Posterior cingulate gyrus (tissue), 11 donors: ENCODE measurements around the gene KCNK1.
"Not testable (repeated sequence)": the region's sequence is repeated elsewhere in the genome, so short reads cannot be mapped to it uniquely, and the experiment has no call there.

ENCODE experiments used
- DNase-seq, 10 donors: peaks; one replicate each; pipeline versions ENCODE4 v3.0.0 to v3.0.0-alpha.2; 2020 to 2021; ENCODE audit warnings: mixed read lengths in 3 of 10
- intact Hi-C: fragments of 100-400 bp; cut with DNase I; formaldehyde crosslinking; loops from one replicate; pipeline ENCODE4 v1.15.1; 2023

The KCNK1 gene

DNA sequence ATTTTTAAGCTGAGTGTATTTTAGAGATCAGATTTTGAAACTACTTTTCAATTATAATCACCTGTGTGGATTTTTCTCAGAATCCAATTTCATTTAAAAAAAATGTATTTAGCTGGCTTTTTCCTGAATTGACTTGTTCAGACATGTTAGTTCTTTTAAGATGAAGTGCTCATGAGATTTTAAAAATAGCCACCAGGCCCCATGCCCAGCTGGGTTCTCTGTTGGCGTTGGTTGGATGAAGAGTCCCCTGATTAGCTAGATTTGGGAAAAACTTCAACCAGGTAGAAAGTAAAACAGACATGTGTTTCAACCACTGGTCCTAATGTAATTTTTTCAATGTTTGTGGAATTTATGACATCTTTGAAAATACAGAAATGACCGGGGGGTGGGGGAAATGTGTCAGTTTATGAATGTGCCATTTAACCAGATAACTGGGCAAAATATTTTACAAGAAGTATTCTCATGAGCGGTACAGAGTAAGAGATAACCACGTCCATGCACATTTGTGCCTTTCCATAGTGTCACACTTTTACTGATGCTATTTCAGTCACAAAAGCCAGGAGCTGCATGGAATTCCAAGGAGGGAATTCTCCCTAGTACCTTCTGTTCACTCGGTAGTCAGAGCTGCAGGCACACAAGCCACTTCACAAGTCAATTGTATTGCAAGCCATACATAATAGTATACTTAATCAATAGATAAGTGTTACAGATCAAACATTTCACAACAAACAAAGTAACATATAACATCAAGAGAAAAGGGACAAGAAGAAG lies 51.1 kb downstream of the KCNK1 start:
- intact Hi-C loops: no loop called here
- no peak for DNase-seq

DNA sequence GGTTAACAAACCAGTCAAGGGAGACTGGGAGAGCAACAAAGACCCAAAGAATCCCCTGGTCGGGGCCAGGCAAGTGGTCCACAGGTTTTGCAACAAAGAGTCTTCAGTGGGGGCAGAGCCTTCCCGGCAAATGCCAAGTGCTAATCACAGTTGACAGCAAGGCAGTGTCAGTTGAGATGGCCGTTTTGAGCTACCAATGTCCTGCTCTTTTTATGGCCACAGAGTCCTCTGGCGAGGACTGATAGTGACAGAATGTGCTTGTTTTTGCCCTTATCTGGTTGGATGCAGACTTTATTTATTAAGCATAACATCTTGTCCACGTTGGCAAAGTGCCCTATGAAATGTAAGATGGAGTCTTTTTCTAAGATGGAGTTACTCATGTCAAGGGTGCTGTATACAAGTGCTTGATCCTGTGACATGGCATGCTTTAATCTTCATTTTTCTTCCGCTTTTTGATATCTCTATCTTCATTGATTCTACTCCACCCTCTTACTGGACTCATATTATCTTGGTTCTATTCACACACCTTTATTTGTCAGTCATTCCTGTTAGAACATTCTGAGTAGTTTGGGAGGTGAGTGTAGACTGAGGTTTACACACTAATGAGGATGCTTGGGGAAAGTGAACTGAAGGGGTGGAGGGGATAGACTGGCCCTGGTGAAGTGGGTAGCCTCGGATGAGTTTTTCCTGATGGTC lies 51.8 kb downstream of the KCNK1 start:
- intact Hi-C loops: no loop called here
- no peak for DNase-seq

DNA sequence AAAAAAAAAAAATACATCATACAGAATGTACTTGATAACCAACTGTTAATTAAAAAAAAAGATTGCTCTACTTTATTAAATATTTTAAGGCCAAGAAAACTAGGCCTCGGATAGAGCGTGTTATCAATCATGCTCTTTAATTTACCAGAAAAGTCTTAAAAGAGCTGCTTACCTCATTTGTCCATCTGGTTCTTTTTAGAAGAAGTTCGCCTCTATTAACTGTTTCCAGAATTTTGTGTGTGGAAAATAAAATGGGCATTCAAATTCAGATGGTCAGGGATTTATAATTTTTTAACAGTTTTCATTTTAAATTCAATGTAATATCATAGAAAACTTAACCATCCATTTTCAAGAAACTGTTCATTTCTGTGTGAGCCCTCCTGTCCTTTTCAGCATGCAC lies 53.8 kb downstream of the KCNK1 start:
- DNase-seq: no peak
- intact Hi-C loops: no loop called here

GRCh38 chr1:233668146-233668724 lies 54.3 kb downstream of the KCNK1 start:
- no peak for DNase-seq
- intact Hi-C loops: no loop called here

DNA sequence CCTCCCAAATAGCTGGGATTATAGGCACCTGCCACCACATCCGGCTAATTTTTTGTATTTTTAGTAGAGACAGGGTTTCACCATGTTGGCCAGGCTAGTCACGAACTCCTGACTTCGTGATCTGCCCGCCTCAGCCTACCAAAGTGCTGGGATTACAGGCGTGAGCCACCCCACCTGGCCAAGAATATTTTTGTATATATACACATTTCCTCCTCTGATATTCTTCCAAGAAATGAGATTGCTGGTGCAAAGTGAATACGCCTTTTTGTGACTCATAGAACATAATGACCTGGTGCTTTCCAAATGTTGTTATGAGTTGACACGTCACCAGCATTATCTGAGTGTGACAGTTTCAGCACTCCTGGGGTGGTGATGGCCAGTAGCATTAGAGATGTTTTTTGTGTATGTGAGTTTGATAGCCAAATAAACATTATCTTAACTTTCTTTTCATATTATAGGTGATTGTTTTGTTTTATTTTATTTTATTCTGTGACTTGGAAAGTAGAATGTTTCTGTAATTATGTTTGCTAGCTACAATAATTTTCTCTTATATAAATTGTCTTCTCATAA lies 54.9 kb downstream of the KCNK1 start:
- intact Hi-C loops: no loop called here
- DNase-seq: no peak

DNA sequence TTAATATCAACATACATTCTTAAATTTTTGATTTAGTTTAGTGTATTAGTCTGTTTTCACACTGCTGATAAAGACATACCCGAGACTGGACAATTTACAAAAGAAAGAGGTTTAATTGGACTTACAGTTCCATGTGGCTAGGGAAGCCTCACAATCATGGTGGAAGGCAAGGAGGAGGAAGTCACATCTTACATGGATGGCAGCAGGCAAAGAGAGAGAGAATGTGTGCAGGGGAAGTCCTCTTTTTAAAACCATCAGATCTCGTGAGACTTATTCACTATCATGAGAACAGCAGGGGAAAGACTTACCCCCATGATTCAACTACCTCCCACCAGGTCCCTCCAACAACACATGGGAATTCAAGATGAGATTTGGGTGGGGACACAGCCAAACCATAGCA lies 56.5 kb downstream of the KCNK1 start:
- intact Hi-C loops, DNase-seq: not testable (repeated sequence)

- intact Hi-C loops: no loop called here
These were observed 57.4 kb downstream of the KCNK1 start for GRCh38 chr1:233671286-233671685.

DNA sequence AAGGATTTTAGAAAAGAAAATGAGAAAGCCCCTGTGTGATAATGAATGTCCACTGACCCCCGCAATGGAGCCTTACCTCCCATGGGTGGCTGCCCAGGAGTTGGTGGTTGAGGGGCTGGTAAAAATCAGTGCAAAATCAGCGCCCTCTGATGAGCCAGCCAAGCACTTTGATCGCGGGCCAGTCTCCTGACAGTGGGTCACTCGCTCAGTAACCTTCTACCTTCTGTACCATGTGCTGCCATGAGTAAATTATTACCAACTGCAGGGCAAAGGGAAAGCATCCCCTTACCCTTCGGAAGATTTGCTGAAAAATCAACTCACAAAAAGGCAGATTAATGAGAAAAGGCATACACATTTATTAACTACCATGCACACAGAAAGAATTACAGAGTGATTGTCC lies 58.8 kb downstream of the KCNK1 start:
- intact Hi-C loops: no loop called here
- no peak for DNase-seq

More at GRCh38 chr1:233671286-233671685, 57.4 kb downstream of the KCNK1 start:
- peak in 3 of 10 donors; percentile 39 to 82 (median 49) for DNase-seq

DNA sequence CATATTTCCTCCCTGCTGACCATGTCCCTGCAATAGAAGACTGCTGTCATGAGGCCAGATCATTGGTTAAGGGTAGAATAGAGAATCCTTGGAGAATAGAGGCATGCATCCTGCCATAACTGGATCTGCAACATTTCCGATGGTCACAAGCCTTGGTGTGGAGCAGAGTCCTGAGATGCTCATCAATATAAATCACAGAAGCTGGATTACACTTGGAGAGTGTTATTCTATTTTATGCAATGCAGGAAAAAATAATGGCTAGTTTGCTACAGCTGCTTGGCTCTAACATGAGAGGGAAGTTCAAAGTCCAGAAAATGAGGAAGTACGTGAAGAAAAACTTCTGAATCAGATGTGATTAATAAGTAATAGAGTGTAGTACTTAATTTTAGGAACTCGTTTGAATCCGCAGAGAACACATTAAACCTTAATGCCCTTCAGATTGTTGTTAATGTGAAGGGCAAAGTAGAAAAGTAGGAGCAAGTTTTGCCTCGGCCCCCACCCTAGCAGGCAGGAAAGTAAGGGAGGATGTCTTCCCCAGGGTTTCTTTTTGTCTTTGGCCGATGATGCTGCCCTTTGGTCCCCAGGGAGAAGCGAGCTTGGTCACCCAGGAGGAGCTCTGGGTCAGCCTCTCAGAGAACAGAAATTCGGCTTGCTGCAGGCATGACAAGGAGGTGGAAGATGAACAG lies 59.5 kb downstream of the KCNK1 start:
- intact Hi-C loops: no loop called here
- DNase-seq: no peak

GRCh38 chr1:233673947-233674431 lies 60.1 kb downstream of the KCNK1 start:
- intact Hi-C loops: no loop called here
- no peak for DNase-seq

DNA sequence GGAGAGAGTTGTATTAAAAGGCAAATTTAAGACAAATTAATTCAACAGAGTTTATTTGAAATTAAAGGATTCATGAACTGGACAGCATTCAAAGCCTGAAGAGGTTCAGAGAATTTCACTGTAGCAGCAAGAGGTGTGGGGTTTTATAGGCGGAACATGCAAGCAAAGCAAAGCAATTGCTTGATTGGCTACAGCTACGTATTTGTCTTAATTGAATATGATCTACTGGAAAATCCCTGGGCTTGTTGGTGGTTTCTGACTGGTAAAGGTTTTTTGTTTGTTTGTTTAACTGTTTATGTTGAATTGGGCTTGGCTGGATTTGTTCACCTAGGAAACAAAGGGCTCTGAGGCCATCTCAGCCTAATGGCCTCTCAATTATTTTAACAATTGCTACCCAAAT lies 61.5 kb downstream of the KCNK1 start:
- DNase-seq: no peak
- intact Hi-C loops: no loop called here

DNA sequence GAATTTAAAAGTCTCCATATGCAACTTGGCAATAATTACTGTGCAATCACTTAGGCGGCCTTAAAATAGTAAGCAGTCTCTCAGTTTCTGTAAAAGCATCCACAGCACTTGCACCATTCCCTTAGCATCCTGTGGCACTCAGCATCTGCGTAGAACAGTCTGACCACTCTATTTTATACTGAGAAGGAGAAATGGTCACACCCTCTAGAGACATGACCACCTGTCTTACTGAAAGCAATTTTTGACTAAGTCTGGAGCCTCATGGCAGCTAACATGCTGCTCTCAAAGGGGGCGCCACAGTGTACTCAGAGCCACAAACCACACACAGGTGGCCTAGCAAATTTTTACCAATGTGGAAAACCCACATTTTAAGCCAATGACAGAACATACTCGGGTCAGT lies 62.0 kb downstream of the KCNK1 start:
- intact Hi-C loops: no loop called here
- DNase-seq: no peak

DNA sequence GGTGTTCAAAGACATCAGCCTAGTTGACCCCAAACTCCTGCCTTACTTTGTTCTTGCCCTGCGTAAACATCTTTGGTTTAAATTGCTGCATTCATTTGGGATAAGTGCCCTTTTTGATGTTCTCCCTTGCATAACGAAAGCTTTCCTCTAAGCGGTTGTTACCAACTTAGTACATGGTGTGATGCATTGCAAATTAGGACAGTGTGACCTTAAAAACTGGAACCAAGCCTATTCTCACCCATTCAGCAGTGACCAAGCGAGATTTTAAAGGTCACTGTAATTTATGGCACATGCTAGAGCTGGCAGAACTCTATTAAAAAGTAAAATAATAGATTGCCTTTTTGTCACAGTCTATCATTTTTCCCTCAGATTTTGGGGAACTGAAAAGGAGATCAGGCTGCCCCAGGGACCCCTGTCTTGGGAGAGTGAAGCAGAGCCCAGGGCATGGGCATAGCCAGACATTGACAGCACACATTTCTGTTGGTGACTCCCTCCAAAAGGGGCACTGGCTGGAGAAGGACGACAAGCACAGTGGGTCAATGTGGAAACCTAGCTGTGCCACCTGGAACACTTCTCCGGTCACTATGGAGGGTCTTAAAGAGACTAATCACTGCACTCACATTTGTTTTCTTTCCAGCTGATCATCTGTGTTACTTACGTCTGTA lies 63.9 kb downstream of the KCNK1 start:
- intact Hi-C loops: no loop called here
- no peak for DNase-seq

DNA sequence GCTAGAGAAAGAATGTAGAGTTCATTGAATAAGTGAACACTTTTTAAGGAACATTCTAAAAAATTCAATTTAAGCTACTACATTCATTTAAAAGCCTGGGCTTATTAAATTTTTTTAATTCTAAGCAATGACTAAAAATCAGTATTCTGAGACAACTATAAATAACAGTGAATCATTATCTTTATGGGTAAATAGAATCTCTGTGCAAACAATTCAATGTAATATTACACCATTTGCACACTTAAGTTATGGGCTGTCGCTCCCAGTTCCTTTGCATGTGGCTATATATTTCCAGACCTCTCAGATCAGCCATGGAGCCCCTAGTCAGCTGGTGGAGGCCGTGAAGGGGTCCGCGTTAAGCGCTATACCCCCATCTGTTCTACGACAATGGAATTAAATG lies 65.1 kb downstream of the KCNK1 start:
- intact Hi-C loops: no loop called here
- no peak for DNase-seq

GRCh38 chr1:233679591-233680373 lies 65.9 kb downstream of the KCNK1 start:
- intact Hi-C loops: no loop called here
- no peak for DNase-seq

DNA sequence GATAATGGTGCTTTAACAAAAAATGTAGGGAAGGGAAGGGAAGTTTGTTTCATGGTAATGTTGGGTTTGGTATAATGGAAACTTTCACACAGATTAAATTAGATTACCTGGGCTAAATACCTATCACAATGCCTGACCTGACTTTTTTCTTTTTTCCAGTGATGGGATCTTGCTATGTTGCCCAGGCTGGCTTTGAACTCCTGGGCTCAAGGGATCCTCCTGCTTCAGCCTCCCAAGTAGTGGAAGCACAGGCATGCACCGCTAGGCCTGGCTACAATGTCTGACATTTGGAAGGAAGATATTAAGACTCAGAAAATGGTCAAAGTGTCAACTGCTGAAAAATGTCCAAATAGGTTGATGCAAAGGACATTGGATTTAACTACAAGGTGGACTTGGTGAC lies 67.4 kb downstream of the KCNK1 start:
- no peak for DNase-seq
- intact Hi-C loops: no loop called here

DNA sequence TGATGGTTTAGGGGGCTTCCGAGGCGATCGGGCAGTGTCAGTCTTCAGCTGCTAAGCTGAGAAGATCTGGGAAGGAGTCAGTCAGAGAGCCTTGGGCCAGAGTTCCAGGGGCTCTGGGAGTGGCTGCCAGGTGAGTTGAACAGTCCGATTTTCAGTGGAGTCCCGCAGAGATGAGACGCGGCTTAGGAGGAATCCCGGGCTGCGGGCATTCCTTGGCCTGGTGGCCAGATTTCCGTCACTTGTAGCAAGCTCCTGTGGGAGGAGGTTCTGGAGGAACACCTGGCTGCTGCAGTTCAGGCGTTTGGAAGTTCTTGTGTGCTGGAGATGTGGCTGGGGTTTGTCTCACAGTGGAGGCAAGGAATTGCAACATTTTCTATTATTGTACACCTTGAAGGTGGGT lies 72.7 kb downstream of the KCNK1 start:
- intact Hi-C loops, DNase-seq: not testable (repeated sequence)

DNA sequence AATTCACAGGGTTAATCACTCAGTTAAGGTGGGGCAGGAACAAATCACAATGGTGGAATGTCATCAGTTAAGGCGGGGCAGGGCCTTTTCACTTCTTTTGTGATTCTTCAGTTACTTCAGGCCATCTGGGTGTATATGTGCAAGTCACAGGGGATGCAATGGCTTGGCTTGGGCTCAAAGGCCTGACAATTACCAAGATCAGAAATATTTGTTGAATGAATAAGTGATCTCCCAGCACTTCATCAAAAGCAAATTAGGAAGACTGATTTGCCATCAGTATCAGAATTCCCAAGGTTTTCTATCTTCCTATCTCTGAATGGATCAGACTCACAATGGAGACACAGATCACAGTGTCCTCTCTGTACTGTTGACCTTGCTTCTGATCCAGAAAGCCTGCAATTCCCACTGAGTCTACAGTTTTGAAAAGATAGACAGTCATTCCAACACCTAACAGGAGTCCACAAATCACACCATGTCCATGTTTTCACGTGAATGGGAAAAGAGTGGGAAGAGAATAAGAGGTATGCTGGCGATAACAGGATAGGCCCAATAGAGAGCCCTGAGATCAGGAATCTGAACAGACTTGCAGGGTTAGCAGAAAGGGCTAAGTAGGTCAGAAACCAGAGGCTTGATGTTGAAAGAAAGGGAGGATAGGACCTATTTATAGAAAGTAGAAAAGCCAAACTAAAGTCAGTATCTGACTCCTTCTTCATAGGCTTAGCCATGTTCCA lies 75.3 kb downstream of the KCNK1 start:
- DNase-seq: no peak
- intact Hi-C loops: no loop called here

GRCh38 chr1:233689748-233690254 lies 75.9 kb downstream of the KCNK1 start:
- intact Hi-C loops: no loop called here
- no peak for DNase-seq
